ENCODE data around the gene SETD1A. TPM values are rescaled to one million over a fixed set of nuclear protein-coding genes. Genes with fewer than 3 reads are reported as not detected.

SETD1A gene
- total RNA-seq, 3 donors from 2014 or later = 13.4 to 24.7 (median 13.7) TPM

- no peaks in the 10 kb centered on the region for H3K9me3 ChIP-seq
- intact Hi-C loops (cut with DNase I, micrococcal nuclease) = no loop called here
- TF ChIP-seq CTCF (IDR thresholded peaks at IDR 0.05) = no peak
- DNase-seq (no peak), ATAC-seq (no peak)
- peaks cover 19% of the 10 kb centered on the region for H3K4me1 ChIP-seq (ENCODE audit: low read depth)
- no peaks in the 10 kb centered on the region for H3K36me3 ChIP-seq (ENCODE audit: low read depth)
- no peak overlapping the region for H3K4me3 ChIP-seq
Measured at GRCh38 chr16:30953111-30953510, 4.4 kb upstream of the SETD1A start.

- no peak for ATAC-seq
- peak; percentile 35 for TF ChIP-seq CTCF (IDR thresholded peaks at IDR 0.05)
- intact Hi-C loops (cut with DNase I, micrococcal nuclease) = no loop called here
- peak; percentile 73 to 78 (median 74) for DNase-seq
- H3K4me3 ChIP-seq = no peak overlapping the region
- no peaks in the 10 kb centered on the region for H3K9me3 ChIP-seq
- H3K4me1 ChIP-seq (ENCODE audit: low read depth) = peaks cover 22% of the 10 kb centered on the region
- H3K36me3 ChIP-seq (ENCODE audit: low read depth) = no peaks in the 10 kb centered on the region
Measured at GRCh38 chr16:30953511-30954124, 3.9 kb upstream of the SETD1A start.

GRCh38 chr16:30954993-30955392 is 2.6 kb upstream of the SETD1A start:
- TF ChIP-seq CTCF (IDR thresholded peaks at IDR 0.05) = no peak
- ATAC-seq = no peak
- intact Hi-C loops (cut with DNase I, micrococcal nuclease) = no loop called here

GRCh38 chr16:30956601-30957455 is 726 bp upstream of the SETD1A start:
- TF ChIP-seq CTCF (IDR thresholded peaks at IDR 0.05) = no peak
- Histone ChIP-seq H3K4me3 (peak overlapping the region; percentile 74), H3K36me3 (ENCODE audit: low read depth) (peaks cover 5% of the 10 kb centered on the region), H3K4me1 (ENCODE audit: low read depth) (peaks cover 12% of the 10 kb centered on the region), H3K9me3 (no peaks in the 10 kb centered on the region)
- DNase-seq = peak; percentile 83 to 90 (median 89)
- peak; percentile 78 for ATAC-seq
- intact Hi-C loops (cut with DNase I, micrococcal nuclease) = no loop called here

More at GRCh38 chr16:30954993-30955392, 2.6 kb upstream of the SETD1A start:
- no peak overlapping the region for H3K4me3 ChIP-seq
- no peak for DNase-seq
- H3K36me3 ChIP-seq (ENCODE audit: low read depth) = no peaks in the 10 kb centered on the region
- H3K4me1 ChIP-seq (ENCODE audit: low read depth) = peaks cover 23% of the 10 kb centered on the region
- no peaks in the 10 kb centered on the region for H3K9me3 ChIP-seq

- H3K4me1 ChIP-seq (ENCODE audit: low read depth) = peaks cover 10% of the 10 kb centered on the region
- no peaks in the 10 kb centered on the region for H3K9me3 ChIP-seq
- ATAC-seq (peak; percentile 13), DNase-seq (peak in 1 of 3 donors; percentile 70)
- peak overlapping the region; percentile 74 for H3K4me3 ChIP-seq
- intact Hi-C loops (cut with DNase I, micrococcal nuclease) = no loop called here
- TF ChIP-seq CTCF (IDR thresholded peaks at IDR 0.05) = no peak
- H3K36me3 ChIP-seq (ENCODE audit: low read depth) = peaks cover 5% of the 10 kb centered on the region
Measured at GRCh38 chr16:30958175-30959079, 873 bp downstream of the SETD1A start.
